WTC11 (cell line): Measurements from ENCODE around the gene RPUSD3. TPM values are rescaled to one million over a fixed set of nuclear protein-coding genes. Genes with fewer than 3 reads are reported as not detected.

Experiments used
- ATAC-seq: fragments of 200-7000 bp; cut with Tn5 transposase; 2 replicates; pipeline ENCODE4 v1.10.0; 2021; ENCODE audit warnings: mild to moderate bottlenecking, moderate library complexity
- CTCF ChIA-PET: fragments of 300-600 bp; sonication (Branson Sonifier 250); formaldehyde crosslinking; loops from one replicate; lab custom pipeline; 2021; ENCODE audit warnings: antibody characterized with exemption; lab: Charles Lee
- POLR2A ChIA-PET: fragments of 350-600 bp; sonication (Branson Sonifier 250); formaldehyde crosslinking; loops from one replicate; lab custom pipeline; 2021; ENCODE audit warnings: antibody characterized with exemption; lab: Charles Lee
- DNase-seq: peaks from one replicate; pipeline ENCODE4 v3.0.0; 2021; ENCODE audit warnings: low spot score
- H3K27ac Mint-ChIP-seq: 2 replicates; pipeline ENCODE4 v1.8.0; 2021; ENCODE audit warnings: mixed read lengths
- H3K27me3 Mint-ChIP-seq: 2 replicates; pipeline ENCODE4 v1.8.0; 2021; ENCODE audit warnings: low read depth, mild to moderate bottlenecking, moderate library complexity, mixed read lengths
- H3K36me3 Mint-ChIP-seq: 2 replicates; pipeline ENCODE4 v1.8.0; 2021; ENCODE audit warnings: mixed read lengths
- H3K4me1 Mint-ChIP-seq: 2 replicates; pipeline ENCODE4 v1.8.0; 2022; ENCODE audit warnings: mixed read lengths
- H3K4me3 Mint-ChIP-seq: 2 replicates; pipeline ENCODE4 v1.8.0; 2021; ENCODE audit warnings: mild to moderate bottlenecking, moderate library complexity, mixed read lengths
- H3K9me3 Mint-ChIP-seq: 2 replicates; pipeline ENCODE4 v1.8.0; 2021; ENCODE audit warnings: mixed read lengths
- ATF1 ChIP-seq: sonication (generic); formaldehyde crosslinking; IDR thresholded peaks from 2 replicates; pipeline ENCODE4 v1.8.1; 2023; ENCODE audit warnings: mild to moderate bottlenecking, moderate library complexity, missing genetic modification reagents
- ATF2 ChIP-seq: sonication (generic); formaldehyde crosslinking; IDR thresholded peaks from 2 replicates; pipeline ENCODE4 v1.8.1; 2022; ENCODE audit warnings: low read depth, missing genetic modification reagents, borderline replicate concordance
- E2F5 ChIP-seq: sonication (generic); formaldehyde crosslinking; IDR thresholded peaks from 2 replicates; pipeline ENCODE4 v1.8.1; 2022; ENCODE audit warnings: mild to moderate bottlenecking, moderate library complexity, missing genetic modification reagents
- EMX1 ChIP-seq: fragments of 250-450 bp; sonication (Bioruptor Pico); IDR thresholded peaks from 2 replicates; pipeline ENCODE4 v1.8.0; 2021; ENCODE audit warnings: mild to moderate bottlenecking
- GRHL2 ChIP-seq: fragments of 250-450 bp; sonication (Bioruptor Pico); IDR thresholded peaks from 2 replicates; pipeline ENCODE4 v1.8.0; 2022; ENCODE audit warnings: mild to moderate bottlenecking, moderate library complexity; ENCODE audit not compliant: insufficient replicate concordance, severe bottlenecking
- IRF2 ChIP-seq: sonication (generic); formaldehyde crosslinking; IDR thresholded peaks from 2 replicates; pipeline ENCODE4 v1.8.0; 2022; ENCODE audit warnings: low read depth, missing genetic modification reagents, borderline replicate concordance
- JUN ChIP-seq: sonication (generic); formaldehyde crosslinking; IDR thresholded peaks from 2 replicates; pipeline ENCODE4 v1.8.0; 2023; ENCODE audit warnings: mild to moderate bottlenecking, missing genetic modification reagents
- PRRX2 ChIP-seq: fragments of 250-450 bp; sonication (Bioruptor Pico); IDR thresholded peaks from 2 replicates; pipeline ENCODE4 v1.8.0; 2021; ENCODE audit warnings: mild to moderate bottlenecking
- RORB ChIP-seq: fragments of 250-450 bp; sonication (Bioruptor Pico); IDR thresholded peaks from 2 replicates; pipeline ENCODE4 v1.9.0; 2021; ENCODE audit warnings: mild to moderate bottlenecking
- TP53 ChIP-seq: sonication (generic); formaldehyde crosslinking; IDR thresholded peaks from 2 replicates; pipeline ENCODE4 v1.8.1; 2023; ENCODE audit warnings: mild to moderate bottlenecking, missing genetic modification reagents
- ZBTB21 ChIP-seq: sonication (generic); formaldehyde crosslinking; IDR thresholded peaks from 2 replicates; pipeline ENCODE4 v1.8.1; 2023; ENCODE audit warnings: mild to moderate bottlenecking, missing genetic modification reagents, borderline replicate concordance
- ZNF219 ChIP-seq: sonication (generic); formaldehyde crosslinking; IDR thresholded peaks from 2 replicates; pipeline ENCODE4 v1.8.0; 2023; ENCODE audit warnings: missing genetic modification reagents, mild to moderate bottlenecking, borderline replicate concordance
- ZNF232 ChIP-seq: sonication (generic); formaldehyde crosslinking; IDR thresholded peaks from 2 replicates; pipeline ENCODE4 v1.8.0; 2022; ENCODE audit warnings: mild to moderate bottlenecking, missing genetic modification reagents
- ZNF396 ChIP-seq: fragments of 250-450 bp; sonication (Bioruptor Pico); IDR thresholded peaks from 2 replicates; pipeline ENCODE4 v1.8.0; 2021; ENCODE audit warnings: mild to moderate bottlenecking, moderate library complexity, borderline replicate concordance
- ZNF671 ChIP-seq: fragments of 250-450 bp; sonication (Bioruptor Pico); IDR thresholded peaks from 2 replicates; pipeline ENCODE4 v1.8.0; 2021; ENCODE audit warnings: mild to moderate bottlenecking
- total RNA-seq: library from RNA; stranded (reverse); gene quantifications from 3 replicates; pipeline ENCODE4 v1.2.3, GENCODE V29; 2021
- TF ChIP-seq, protein P1 (sequence below): fragments of 250-450 bp; sonication (Bioruptor Pico); IDR thresholded peaks from 2 replicates; pipeline ENCODE4 v2.1.2; 2022; ENCODE audit warnings: mild to moderate bottlenecking, moderate library complexity

The RPUSD3 gene
- total RNA-seq, 1 experiment from 2014 or later, result 95.5 TPM

GRCh38 chr3:9833078-9833477, 10.7 kb downstream of the RPUSD3 start (continued):
- no peak for TF ChIP-seq EMX1

GRCh38 chr3:9831253-9831652, 12.6 kb downstream of the RPUSD3 start:
- ChIA-PET CTCF (interaction anchor here (0.8 to 2.7 kb wide), 4 partner anchors 10 to 115 kb away, joined by 3 to 11 read pairs (median 4); no protein-coding TSS in a partner anchor), POLR2A (interaction anchor here (0.7 to 1.0 kb wide), 2 partner anchors 26 to 115 kb away, joined by 4 to 8 read pairs; no protein-coding TSS in a partner anchor)
- peaks cover 6% of the 10 kb centered on the region; the same call in 1 of the 2 replicates for H3K36me3 Mint-ChIP-seq
- H3K4me1 Mint-ChIP-seq, result no peaks in the 10 kb centered on the region
- no peak overlapping the region for H3K4me3 Mint-ChIP-seq
- ATAC-seq (no peak), DNase-seq (no peak)
- 0 out of 2 replicates have a peak overlapping the region, but pooled peaks have one; percentile 57 for H3K27ac Mint-ChIP-seq
- TF ChIP-seq ATF1 (CRISPR knock-in tag), result no peak
- TF ChIP-seq TP53 (CRISPR knock-in tag), result no peak
- no peak for TF ChIP-seq ZBTB21 (CRISPR knock-in tag)
- TF ChIP-seq PRRX2, result no peak
- no peak for TF ChIP-seq ZNF396
- TF ChIP-seq ATF2, result no peak
- no peak for TF ChIP-seq GRHL2 (CRISPR knock-in tag)
- no peaks in the 10 kb centered on the region for H3K27me3 Mint-ChIP-seq
- H3K9me3 Mint-ChIP-seq, result no peaks in the 10 kb centered on the region

DNA sequence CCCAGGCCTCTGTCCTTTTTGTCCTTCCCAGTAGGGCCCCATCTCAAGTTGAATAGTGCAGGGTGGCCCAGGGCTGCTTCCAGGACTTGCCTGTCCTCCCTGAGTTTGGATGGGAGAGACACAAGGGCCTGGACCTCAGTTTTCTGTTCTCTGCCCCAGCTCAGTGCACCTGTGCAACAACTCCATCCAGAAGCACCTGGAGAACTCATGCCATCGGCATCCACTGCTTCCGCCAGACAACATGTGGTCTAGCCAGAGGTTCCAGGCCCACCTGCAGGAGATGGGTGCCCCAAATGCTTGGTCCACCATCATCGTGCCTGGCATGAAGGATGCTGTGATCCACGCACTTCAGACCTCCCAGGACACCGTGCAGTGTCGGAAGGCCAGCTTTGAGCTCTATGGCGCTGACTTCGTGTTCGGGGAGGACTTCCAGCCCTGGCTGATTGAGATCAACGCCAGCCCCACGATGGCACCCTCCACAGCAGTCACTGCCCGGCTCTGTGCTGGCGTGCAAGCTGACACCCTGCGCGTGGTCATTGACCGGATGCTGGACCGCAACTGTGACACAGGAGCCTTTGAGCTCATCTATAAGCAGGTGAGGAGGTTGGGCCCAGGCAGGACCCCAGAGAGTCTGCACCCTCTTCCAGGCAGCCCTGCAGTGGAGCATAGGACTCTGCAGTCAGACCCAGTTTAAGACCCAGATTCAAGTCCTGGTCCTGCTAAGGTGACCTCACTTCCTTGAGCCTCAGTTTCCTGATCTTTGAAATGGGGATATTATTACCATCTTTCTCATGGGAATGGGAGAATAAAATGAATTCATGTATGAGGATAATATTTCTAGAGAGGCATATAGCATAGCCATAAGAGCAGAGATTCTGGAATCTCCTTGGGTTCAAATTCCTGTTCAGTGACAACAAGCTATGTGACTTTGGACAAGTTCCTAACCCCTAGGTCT, 14.7 kb downstream of the RPUSD3 start:
- no peaks in the 10 kb centered on the region for H3K27me3 Mint-ChIP-seq
- peaks cover 8% of the 10 kb centered on the region for H3K4me1 Mint-ChIP-seq
- TF ChIP-seq JUN (CRISPR knock-in tag) (no peak), ZNF219 (CRISPR knock-in tag) (no peak), ZNF671 (CRISPR knock-in tag) (no peak), RORB (CRISPR knock-in tag) (no peak), E2F5 (no peak), ZNF232 (CRISPR knock-in tag) (no peak), IRF2 (CRISPR knock-in tag) (no peak)
- TF ChIP-seq, protein P1, sequence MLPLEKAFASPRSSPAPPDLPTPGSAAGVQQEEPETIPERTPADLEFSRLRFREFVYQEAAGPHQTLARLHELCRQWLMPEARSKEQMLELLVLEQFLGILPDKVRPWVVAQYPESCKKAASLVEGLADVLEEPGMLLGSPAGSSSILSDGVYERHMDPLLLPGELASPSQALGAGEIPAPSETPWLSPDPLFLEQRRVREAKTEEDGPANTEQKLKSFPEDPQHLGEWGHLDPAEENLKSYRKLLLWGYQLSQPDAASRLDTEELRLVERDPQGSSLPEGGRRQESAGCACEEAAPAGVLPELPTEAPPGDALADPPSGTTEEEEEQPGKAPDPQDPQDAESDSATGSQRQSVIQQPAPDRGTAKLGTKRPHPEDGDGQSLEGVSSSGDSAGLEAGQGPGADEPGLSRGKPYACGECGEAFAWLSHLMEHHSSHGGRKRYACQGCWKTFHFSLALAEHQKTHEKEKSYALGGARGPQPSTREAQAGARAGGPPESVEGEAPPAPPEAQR (CRISPR knock-in tag), result no peak
- no peak overlapping the region for H3K27ac Mint-ChIP-seq
- H3K36me3 Mint-ChIP-seq, result no peaks in the 10 kb centered on the region
- no peak overlapping the region for H3K4me3 Mint-ChIP-seq
- DNase-seq, result no peak
- no peaks in the 10 kb centered on the region for H3K9me3 Mint-ChIP-seq
- ChIA-PET POLR2A (no interaction called here), CTCF (interaction anchor here (2.9 kb wide), 1 partner anchor 104 kb away, joined by 16 read pairs; the partner anchor contains the start of gene CRELD1)
- ATAC-seq, result no peak
